GM18951 (cell line): ENCODE results near the gene MX1.

Experiments used
- POLR2A ChIP-seq: IDR thresholded peaks from 4 replicates; pipeline ENCODE4 v1.6.1; 2011; ENCODE audit warnings: mild to moderate bottlenecking; ENCODE audit not compliant: insufficient read length, insufficient read depth; ENCODE audit errors: extremely low read depth
- in situ Hi-C: fragments of 300-500 bp; cut with MboI; formaldehyde crosslinking; loops from one replicate; pipeline ENCODE4 v1.12.0; 2022; ENCODE audit warnings: low sequenced_read_pairs, mixed read lengths, inconsistent platforms; ENCODE audit not compliant: unreplicated experiment

Gene MX1

GRCh38 chr21:41472753-41473548 is 46.9 kb downstream of the MX1 start:
- in situ Hi-C loops: no loop called here
- TF ChIP-seq POLR2A: no peak

DNA sequence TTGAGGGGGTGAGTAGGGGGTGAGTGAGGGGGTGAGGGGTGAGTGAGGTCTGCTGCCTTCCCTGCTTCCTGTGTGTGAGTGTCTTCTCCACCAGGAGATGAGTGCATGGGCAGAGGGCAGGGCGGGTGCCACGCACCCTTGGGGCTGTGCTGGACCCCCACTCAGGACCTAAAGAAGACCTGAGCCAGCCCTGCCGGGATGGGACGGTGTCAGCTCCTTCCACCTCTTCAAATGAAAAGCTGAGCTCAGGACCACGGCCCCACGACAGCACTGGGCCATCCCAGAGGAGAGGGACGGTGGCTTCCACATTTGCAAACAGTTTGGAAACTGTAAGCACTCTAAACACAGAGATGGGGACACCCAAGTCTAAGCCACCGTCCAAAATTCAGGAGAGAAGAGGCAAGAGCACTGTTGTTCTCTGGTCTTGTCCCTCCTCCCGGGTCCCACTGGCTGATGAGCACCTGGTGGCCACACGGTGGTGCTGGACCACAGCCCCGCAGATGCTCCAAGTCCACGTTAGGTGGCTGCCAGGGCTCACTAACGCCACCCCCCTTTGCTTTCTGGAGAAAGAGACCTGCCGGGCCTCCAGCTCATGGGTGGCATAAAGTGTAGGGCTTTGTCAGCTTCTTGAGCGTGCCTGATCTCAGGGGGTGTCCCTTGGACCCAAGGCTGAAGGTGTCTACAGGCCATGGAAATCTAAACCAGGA is 49.8 kb downstream of the MX1 start:
- no peak for TF ChIP-seq POLR2A
- in situ Hi-C loops: no loop called here

GRCh38 chr21:41477641-41478318 is 51.7 kb downstream of the MX1 start:
- in situ Hi-C loops: no loop called here

GRCh38 chr21:41478319-41479177 is 52.5 kb downstream of the MX1 start:
- no peak for TF ChIP-seq POLR2A
- in situ Hi-C loops: no loop called here

More at GRCh38 chr21:41477641-41478318, 51.7 kb downstream of the MX1 start:
- TF ChIP-seq POLR2A: no peak

DNA sequence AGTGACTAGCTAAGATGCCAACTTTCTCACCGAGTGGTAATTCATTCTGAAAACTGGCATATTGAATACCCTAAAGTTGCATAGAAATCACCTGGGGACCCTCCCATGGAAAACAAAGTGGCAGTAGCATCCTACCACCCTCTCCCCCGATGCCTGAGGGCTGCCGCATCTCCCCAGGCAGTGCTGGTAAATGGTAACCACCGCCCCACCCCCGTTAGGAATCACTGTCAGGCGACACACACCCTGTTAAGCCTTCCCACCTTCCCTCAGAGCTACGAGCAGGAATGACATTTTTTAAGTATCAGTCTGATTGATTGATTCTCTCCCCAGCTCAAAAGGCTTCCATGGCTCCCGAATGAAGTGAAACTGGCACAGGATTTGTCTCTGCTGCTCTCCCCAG is 53.6 kb downstream of the MX1 start:
- no peak for TF ChIP-seq POLR2A
- in situ Hi-C loops: no loop called here

- TF ChIP-seq POLR2A: no peak
- in situ Hi-C loops: no loop called here
Measured at GRCh38 chr21:41480086-41480690, 54.1 kb downstream of the MX1 start.

DNA sequence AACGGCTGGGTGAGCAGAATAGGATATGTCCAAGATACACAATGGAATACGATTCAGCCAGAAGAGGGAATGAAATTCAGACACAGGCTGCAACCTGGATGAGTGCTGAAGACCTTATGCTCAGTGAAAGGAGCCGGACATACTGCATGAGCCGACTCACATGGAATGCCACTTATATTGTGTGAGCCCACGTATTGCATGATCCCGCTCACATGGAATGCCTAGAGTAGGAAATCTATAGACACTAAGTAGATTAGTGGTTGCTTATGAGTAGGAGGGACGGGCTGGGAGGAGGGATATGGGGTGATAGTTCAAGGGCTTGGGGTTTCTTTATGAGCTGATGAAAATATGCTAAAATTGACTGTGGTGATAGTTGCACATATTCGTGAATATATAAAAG is 55.2 kb downstream of the MX1 start:
- no peak for TF ChIP-seq POLR2A
- in situ Hi-C loops: no loop called here

GRCh38 chr21:41482301-41482700 is 56.3 kb downstream of the MX1 start:
- TF ChIP-seq POLR2A: no peak
- in situ Hi-C loops: no loop called here

DNA sequence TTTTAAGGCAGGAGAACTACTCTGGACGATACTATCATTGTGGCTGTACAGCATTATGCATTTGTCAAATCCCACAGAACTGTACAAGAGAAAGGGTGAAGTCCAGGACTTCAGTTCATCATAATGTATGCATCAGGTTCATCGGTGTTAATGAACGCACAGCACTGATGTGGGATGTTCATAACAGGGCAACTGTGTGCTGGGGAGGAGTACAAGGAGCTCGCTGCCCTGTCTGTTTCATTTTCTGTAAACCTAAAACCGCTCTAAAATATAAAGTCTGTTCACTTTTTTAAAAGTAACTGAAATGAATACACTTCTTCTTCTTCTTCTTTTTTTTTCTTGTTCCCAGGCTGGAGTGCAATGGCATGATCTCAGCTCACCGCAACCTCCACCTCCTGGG is 56.9 kb downstream of the MX1 start:
- no peak for TF ChIP-seq POLR2A
- in situ Hi-C loops: no loop called here

DNA sequence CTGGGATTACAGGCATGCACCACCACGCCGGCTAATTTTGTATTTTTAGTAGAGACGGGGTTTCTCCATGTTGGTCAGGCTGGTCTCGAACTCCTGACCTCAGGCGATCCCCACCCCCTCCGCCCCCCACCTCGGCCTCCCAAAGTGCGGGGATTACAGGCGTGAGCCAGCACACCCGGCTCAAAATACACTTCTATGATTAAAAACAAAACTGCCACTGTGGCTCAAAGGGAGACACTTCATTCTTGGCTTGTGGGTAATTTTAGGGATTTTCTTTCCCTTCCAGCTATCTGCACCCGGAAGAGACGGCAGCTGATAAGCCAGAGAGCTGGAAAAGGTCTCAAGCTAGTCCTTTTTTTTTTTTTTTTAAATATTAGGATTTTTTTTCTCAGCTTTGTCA is 57.4 kb downstream of the MX1 start:
- no peak for TF ChIP-seq POLR2A
- in situ Hi-C loops: no loop called here

- TF ChIP-seq POLR2A: no peak
- in situ Hi-C loops: no loop called here
Measured at GRCh38 chr21:41483973-41484372, 57.9 kb downstream of the MX1 start.

GRCh38 chr21:41487082-41487481 is 61.0 kb downstream of the MX1 start:
- in situ Hi-C loops: no loop called here
- no peak for TF ChIP-seq POLR2A
